Measurements from ENCODE around the gene CLEC11A.

Gene CLEC11A

DNA sequence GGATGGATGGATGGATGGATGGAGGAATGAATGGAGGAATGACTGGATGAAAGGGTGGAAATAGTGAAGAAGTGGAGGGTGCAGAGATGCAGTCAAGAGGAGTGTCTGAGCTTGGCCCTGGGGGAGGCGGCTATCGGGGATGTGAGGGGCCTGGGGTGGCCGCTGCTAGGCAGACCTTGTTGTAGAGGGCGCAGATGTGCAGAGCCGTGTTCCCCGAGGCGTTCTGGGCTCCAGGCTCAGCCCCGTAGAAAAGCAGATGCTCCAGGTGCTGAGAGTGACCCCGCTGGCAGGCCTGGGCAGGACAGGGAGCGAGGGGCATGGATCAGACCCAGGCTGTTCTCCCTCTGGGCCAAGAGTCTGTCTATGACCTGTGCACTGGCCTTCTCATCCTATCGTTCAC lies 12.0 kb upstream of the CLEC11A start:
- peaks cover 13% of the 10 kb centered on the region for H3K27me3 ChIP-seq (ENCODE audit: low read depth, low read length)
- no peak overlapping the region for H3K9ac ChIP-seq (ENCODE audit: low read length)
- H3K4me1 ChIP-seq (ENCODE audit: low read length), result no peaks in the 10 kb centered on the region
- H3K79me2 ChIP-seq (ENCODE audit: low read length), result no peaks in the 10 kb centered on the region
- no peak overlapping the region for H3K4me3 ChIP-seq (ENCODE audit: low read length)
- TF ChIP-seq EZH2phosphoT487 (IDR thresholded peaks at IDR 0.05; ENCODE audit: low read depth), result no peak
- TF ChIP-seq, protein P1, sequence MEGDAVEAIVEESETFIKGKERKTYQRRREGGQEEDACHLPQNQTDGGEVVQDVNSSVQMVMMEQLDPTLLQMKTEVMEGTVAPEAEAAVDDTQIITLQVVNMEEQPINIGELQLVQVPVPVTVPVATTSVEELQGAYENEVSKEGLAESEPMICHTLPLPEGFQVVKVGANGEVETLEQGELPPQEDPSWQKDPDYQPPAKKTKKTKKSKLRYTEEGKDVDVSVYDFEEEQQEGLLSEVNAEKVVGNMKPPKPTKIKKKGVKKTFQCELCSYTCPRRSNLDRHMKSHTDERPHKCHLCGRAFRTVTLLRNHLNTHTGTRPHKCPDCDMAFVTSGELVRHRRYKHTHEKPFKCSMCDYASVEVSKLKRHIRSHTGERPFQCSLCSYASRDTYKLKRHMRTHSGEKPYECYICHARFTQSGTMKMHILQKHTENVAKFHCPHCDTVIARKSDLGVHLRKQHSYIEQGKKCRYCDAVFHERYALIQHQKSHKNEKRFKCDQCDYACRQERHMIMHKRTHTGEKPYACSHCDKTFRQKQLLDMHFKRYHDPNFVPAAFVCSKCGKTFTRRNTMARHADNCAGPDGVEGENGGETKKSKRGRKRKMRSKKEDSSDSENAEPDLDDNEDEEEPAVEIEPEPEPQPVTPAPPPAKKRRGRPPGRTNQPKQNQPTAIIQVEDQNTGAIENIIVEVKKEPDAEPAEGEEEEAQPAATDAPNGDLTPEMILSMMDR (IDR thresholded peaks at IDR 0.05; ENCODE audit: low read depth, low read length), result no peak
- H3K27ac ChIP-seq (ENCODE audit: low read length), result no peak overlapping the region
- H3K9me3 ChIP-seq (ENCODE audit: insufficient read depth, low read length), result no peaks in the 10 kb centered on the region
- H3K4me2 ChIP-seq (ENCODE audit: low read length), result no peak overlapping the region
- H2AFZ ChIP-seq (ENCODE audit: low read depth, low read length), result no peak overlapping the region
- H3K36me3 ChIP-seq (replicated peaks; ENCODE audit: low read depth, low read length), result no peaks in the 10 kb centered on the region
- H4K20me1 ChIP-seq (ENCODE audit: insufficient read depth, low read length), result no peaks in the 10 kb centered on the region

DNA sequence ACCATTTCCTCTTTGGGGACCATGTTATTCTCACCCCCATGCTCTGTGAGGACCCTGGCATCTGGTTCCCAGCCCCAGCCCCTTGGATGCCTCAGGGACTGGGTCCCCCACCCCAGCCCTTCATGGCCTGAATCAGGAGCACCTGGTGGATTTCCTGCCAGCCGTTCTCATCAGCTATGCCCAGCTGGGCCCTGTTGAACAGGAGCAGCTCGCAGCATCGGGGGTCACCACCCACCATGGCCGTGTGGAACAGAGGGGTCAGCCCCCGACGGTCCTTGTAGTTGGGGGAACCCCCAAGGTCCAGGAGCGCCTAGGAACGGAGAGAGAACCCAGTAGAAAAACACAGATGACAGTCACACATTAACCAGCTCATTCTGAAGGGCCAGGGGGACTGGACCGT lies 11.4 kb upstream of the CLEC11A start:
- H3K27ac ChIP-seq (ENCODE audit: low read length), result no peak overlapping the region
- H4K20me1 ChIP-seq (ENCODE audit: insufficient read depth, low read length), result no peaks in the 10 kb centered on the region
- H3K79me2 ChIP-seq (ENCODE audit: low read length), result no peaks in the 10 kb centered on the region
- no peak overlapping the region for H3K4me3 ChIP-seq (ENCODE audit: low read length)
- no peaks in the 10 kb centered on the region for H3K36me3 ChIP-seq (replicated peaks; ENCODE audit: low read depth, low read length)
- H3K9me3 ChIP-seq (ENCODE audit: insufficient read depth, low read length), result no peaks in the 10 kb centered on the region
- TF ChIP-seq, protein P1 (IDR thresholded peaks at IDR 0.05; ENCODE audit: low read depth, low read length), result no peak
- no peak for TF ChIP-seq EZH2phosphoT487 (IDR thresholded peaks at IDR 0.05; ENCODE audit: low read depth)
- peaks cover 13% of the 10 kb centered on the region for H3K27me3 ChIP-seq (ENCODE audit: low read depth, low read length)
- no peak overlapping the region for H3K9ac ChIP-seq (ENCODE audit: low read length)
- H3K4me2 ChIP-seq (ENCODE audit: low read length), result no peak overlapping the region
- no peaks in the 10 kb centered on the region for H3K4me1 ChIP-seq (ENCODE audit: low read length)
- H2AFZ ChIP-seq (ENCODE audit: low read depth, low read length), result no peak overlapping the region

DNA sequence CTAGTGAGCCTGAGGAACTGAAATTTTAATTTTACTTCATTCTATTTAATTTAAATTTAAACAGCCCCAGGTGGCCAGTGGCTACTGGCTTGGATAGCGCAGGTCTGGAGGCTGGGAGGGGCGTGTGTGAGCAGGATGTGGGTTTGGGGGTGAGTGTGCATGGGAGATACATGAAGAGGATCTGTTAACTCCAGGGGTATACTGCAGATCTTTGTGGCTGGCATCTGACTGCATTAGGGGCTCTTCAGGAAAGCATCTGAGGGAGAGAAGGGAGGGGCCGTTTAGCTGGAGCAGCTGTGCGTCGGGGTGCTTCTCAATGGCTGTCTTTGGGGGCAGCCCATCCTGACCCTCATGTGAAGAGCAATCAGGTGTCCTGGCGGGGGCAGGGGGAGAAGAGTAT lies 10.3 kb upstream of the CLEC11A start:
- H4K20me1 ChIP-seq (ENCODE audit: insufficient read depth, low read length), result no peaks in the 10 kb centered on the region
- H3K79me2 ChIP-seq (ENCODE audit: low read length), result no peaks in the 10 kb centered on the region
- H3K4me3 ChIP-seq (ENCODE audit: low read length), result no peak overlapping the region
- H3K9ac ChIP-seq (ENCODE audit: low read length), result no peak overlapping the region
- H3K36me3 ChIP-seq (replicated peaks; ENCODE audit: low read depth, low read length), result no peaks in the 10 kb centered on the region
- peaks cover 13% of the 10 kb centered on the region for H3K27me3 ChIP-seq (ENCODE audit: low read depth, low read length)
- H3K9me3 ChIP-seq (ENCODE audit: insufficient read depth, low read length), result no peaks in the 10 kb centered on the region
- H2AFZ ChIP-seq (ENCODE audit: low read depth, low read length), result no peak overlapping the region
- no peaks in the 10 kb centered on the region for H3K4me1 ChIP-seq (ENCODE audit: low read length)
- H3K4me2 ChIP-seq (ENCODE audit: low read length), result no peak overlapping the region
- TF ChIP-seq EZH2phosphoT487 (IDR thresholded peaks at IDR 0.05; ENCODE audit: low read depth), result no peak
- TF ChIP-seq, protein P1 (IDR thresholded peaks at IDR 0.05; ENCODE audit: low read depth, low read length), result no peak
- H3K27ac ChIP-seq (ENCODE audit: low read length), result no peak overlapping the region

DNA sequence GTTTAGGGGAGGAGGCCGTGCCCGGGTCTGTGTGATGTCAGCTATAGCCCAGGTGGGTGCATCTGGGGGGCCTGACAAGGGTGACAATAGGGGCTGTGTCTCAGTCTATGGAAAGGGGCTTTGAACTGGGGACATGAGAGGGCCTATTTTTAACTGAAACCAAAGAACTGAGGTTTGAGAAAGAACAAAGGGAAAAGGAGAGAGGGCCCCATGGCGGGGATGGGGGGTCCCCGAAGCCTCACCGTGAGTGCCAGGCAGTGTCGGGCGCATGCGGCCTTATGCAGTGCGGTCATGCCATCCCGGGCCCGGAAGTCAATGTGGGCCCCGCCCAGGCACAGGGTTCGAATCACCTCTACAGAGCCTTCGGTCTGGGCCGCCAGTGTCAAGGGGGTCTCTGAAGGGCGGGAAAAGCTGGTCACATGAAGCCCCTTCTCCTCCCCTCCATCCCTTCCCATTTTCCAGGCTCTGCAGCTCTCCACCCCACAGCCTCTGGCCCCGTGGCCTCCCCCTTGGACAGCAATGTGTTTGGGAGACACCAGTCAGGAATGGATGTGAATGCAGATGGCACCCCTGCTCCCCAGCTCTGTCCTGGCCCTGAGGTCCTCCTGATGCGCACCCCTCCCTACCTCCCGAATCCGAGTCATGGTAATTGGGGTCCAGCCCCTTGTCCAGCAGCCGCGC lies 9.5 kb upstream of the CLEC11A start:
- H3K27me3 ChIP-seq (ENCODE audit: low read depth, low read length), result peaks cover 13% of the 10 kb centered on the region
- H4K20me1 ChIP-seq (ENCODE audit: insufficient read depth, low read length), result no peaks in the 10 kb centered on the region
- H3K4me3 ChIP-seq (ENCODE audit: low read length), result no peak overlapping the region
- H3K27ac ChIP-seq (ENCODE audit: low read length), result no peak overlapping the region
- no peak overlapping the region for H2AFZ ChIP-seq (ENCODE audit: low read depth, low read length)
- H3K36me3 ChIP-seq (replicated peaks; ENCODE audit: low read depth, low read length), result no peaks in the 10 kb centered on the region
- H3K4me2 ChIP-seq (ENCODE audit: low read length), result no peak overlapping the region
- H3K4me1 ChIP-seq (ENCODE audit: low read length), result no peaks in the 10 kb centered on the region
- H3K9me3 ChIP-seq (ENCODE audit: insufficient read depth, low read length), result no peaks in the 10 kb centered on the region
- no peak for TF ChIP-seq EZH2phosphoT487 (IDR thresholded peaks at IDR 0.05; ENCODE audit: low read depth)
- TF ChIP-seq, protein P1 (IDR thresholded peaks at IDR 0.05; ENCODE audit: low read depth, low read length), result no peak
- H3K79me2 ChIP-seq (ENCODE audit: low read length), result no peaks in the 10 kb centered on the region
- no peak overlapping the region for H3K9ac ChIP-seq (ENCODE audit: low read length)

Measured in OCI-LY3 (cell line).